ENCODE data around the gene SMC4. TPM values are rescaled to one million over a fixed set of nuclear protein-coding genes. Genes with fewer than 3 reads are reported as not detected.

Gene SMC4
- total and polyA plus RNA-seq, 2 of the 8 experiments (the other 6 are each of a cell fraction or from before 2014, with no cell fraction given), result 26.6 to 118 TPM

DNA sequence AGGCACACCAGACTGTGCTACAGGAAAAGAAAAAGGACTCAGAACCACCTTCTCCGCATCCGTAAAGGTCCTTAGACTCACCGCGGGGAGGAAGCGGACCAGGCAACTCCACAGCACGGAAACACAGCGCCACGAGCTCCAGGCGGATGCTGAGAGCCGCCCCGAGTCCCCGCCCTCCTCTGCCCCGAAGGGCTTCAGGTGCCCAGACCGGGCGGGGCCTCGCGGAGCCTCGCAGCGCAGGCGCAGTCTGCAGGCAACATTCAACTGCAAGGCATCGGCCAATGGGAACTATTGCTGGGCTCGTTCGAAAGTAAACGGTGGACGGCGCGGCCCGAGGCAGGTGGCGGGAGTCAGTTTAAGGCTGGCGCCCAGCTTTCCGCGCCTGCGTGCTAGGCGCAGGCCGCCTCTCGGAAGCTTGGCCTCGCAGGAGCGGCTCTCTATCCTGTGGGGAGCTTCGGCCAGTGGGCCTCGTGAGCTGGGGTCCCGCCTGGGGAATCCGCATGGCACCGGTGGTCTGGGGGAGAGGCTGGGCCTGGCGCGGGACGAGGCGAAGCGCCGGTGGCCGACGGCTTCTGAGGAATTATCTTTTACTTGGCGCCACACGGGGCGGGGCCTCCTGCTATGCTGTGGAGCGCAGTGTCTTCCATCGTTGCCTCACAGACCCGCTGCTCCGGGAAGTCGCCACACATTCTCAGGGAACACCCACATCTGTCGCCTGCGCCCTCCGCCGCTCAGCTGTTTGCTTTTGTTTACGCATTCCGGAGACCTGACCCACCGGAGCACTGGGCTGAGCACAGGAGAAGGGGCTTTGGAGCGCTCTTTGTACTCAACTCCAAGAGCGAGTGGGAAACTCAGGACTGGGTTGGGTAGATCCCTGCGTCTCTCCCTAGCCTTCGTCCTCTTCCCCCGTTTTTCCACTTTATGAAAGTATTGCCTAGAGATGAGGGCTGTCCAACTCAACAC lies 50.5 kb downstream of the SMC4 start, which contains the start of gene TRIM59 (continued):
- no peak for TF ChIP-seq SUZ12 (IDR thresholded peaks at IDR 0.05; ENCODE audit: low read length)
- TF ChIP-seq TBP (IDR thresholded peaks at IDR 0.05; ENCODE audit: low read depth, low read length), result peak; percentile 80
- no peak for TF ChIP-seq YY1 (IDR thresholded peaks at IDR 0.05; ENCODE audit: low read depth, low read length)
- TF ChIP-seq POLR2A (IDR thresholded peaks at IDR 0.05; ENCODE audit: control extremely low read depth in 1 of 2, low read depth in 2 of 2, low read length in 2 of 2), result peak; percentile 87 to 93
- TF ChIP-seq SRF (IDR thresholded peaks at IDR 0.05; ENCODE audit: low read depth, low read length), result no peak
- TF ChIP-seq GTF2F1 (IDR thresholded peaks at IDR 0.05; ENCODE audit: borderline replicate concordance, low read depth, low read length), result no peak
- TF ChIP-seq CEBPB (IDR thresholded peaks at IDR 0.05; ENCODE audit: low read depth, low read length), result peak; percentile 57; the same call in 1 of the 2 replicates
- no peak for TF ChIP-seq SP2 (IDR thresholded peaks at IDR 0.05; ENCODE audit: low read length)
- TF ChIP-seq KDM1A (IDR thresholded peaks at IDR 0.05; ENCODE audit: borderline replicate concordance, low read length), result peak; percentile 46; the same call in 1 of the 2 replicates
- TF ChIP-seq EP300 (IDR thresholded peaks at IDR 0.05; ENCODE audit: borderline replicate concordance in 1 of 2, low read depth in 2 of 2, low read length in 2 of 2), result no peak
- peak; percentile 50 for TF ChIP-seq CREB1 (IDR thresholded peaks at IDR 0.05)
- TF ChIP-seq BACH1 (IDR thresholded peaks at IDR 0.05; ENCODE audit: low read length), result no peak; the same call in 1 of the 2 replicates
- no peak for TF ChIP-seq GABPA (IDR thresholded peaks at IDR 0.05; ENCODE audit: borderline replicate concordance, insufficient read depth, low read length)
- peak; percentile 88 for TF ChIP-seq ASH2L (IDR thresholded peaks at IDR 0.05; ENCODE audit: low read length)
- peak; percentile 86; the same call in 1 of the 2 replicates for TF ChIP-seq PHF8 (conservative IDR thresholded peaks at IDR 0.05; ENCODE audit: low read depth, low read length)
- TF ChIP-seq EGR1 (IDR thresholded peaks at IDR 0.05; ENCODE audit: borderline replicate concordance, low read depth, low read length), result no peak
- no peak for TF ChIP-seq JUN (IDR thresholded peaks at IDR 0.05; ENCODE audit: low read depth, low read length)
- TF ChIP-seq TCF12 (IDR thresholded peaks at IDR 0.05; ENCODE audit: low read depth, low read length), result 0 out of 2 replicates have a peak, but pooled peaks have one; percentile 41
- peak; percentile 94; the same call in 1 of the 2 replicates for TF ChIP-seq RBBP5 (IDR thresholded peaks at IDR 0.05; ENCODE audit: borderline replicate concordance, low read depth, low read length)
- peak; percentile 79 for TF ChIP-seq TEAD4 (IDR thresholded peaks at IDR 0.05; ENCODE audit: low read depth, low read length)
- TF ChIP-seq ATF3 (IDR thresholded peaks at IDR 0.05; ENCODE audit: insufficient read depth, low read depth, low read length), result no peak
- TF ChIP-seq NANOG (IDR thresholded peaks at IDR 0.05; ENCODE audit: insufficient read depth, low read depth, low read length, poor library complexity, severe bottlenecking), result no peak
- TF ChIP-seq BRCA1 (IDR thresholded peaks at IDR 0.05; ENCODE audit: low read depth, low read length), result no peak
- peak; percentile 38 to 95; a peak in 1 of 4 replicates for TF ChIP-seq HDAC2 (IDR thresholded peaks at IDR 0.05; ENCODE audit: borderline replicate concordance in 1 of 2, low read depth in 2 of 2, low read length in 2 of 2)
